ENCODE results near the gene PLXNA4. TPM values are rescaled to one million over a fixed set of nuclear protein-coding genes. Genes with fewer than 3 reads are reported as not detected.

Gene PLXNA4
- total RNA-seq, 1 experiment from 2014 or later = 0.10 TPM

DNA sequence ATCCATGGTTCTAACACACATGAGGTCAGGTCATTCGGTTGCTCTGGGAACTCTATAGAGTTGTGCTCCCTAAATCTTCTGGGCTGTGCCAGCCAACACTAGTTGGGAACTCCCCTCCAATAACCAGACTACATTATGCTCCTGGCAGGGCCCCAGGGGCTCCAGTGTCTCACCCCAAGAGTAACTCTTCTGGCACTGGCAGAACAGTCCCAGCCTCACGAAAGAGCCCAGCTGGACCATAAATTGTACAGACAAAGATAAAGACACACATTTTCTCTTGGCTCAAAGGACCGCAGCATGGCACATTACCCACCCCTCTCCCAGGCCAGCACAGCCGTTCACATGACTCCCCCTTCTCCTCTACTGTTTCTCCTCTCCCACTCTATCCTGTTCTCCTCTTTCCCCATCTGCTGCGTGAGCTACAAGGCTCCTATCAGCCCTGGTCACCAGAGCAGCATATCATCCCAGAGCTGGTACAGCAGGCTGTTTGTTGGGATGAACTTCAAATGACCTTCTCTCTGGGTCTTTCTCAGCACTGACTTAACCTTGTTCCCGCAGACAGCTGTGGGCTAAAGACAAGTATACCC lies 230.6 kb downstream of the PLXNA4 start:
- Histone ChIP-seq H3K9me3 (ENCODE audit: control insufficient read depth, insufficient read depth, low read depth, low read length) (no peaks in the 10 kb centered on the region), H3K4me3 (ENCODE audit: low read depth in 2 of 2, low read length in 2 of 2) (no peak overlapping the region), H3K27me3 (ENCODE audit: control insufficient read depth, insufficient read depth, low read length) (peaks cover 12% of the 10 kb centered on the region), H3K36me3 (ENCODE audit: control insufficient read depth, insufficient read depth, low read length) (no peaks in the 10 kb centered on the region), H3K4me1 (ENCODE audit: control insufficient read depth, insufficient read depth, low read length) (no peaks in the 10 kb centered on the region), H3K27ac (ENCODE audit: low read length) (no peak overlapping the region)
- ChIA-PET POLR2A (no interaction called here), CTCF (no interaction called here)
- in situ Hi-C loops (cut with HindIII; ENCODE audit: low pct_unique_long_range_greater_than_20kb, low sequenced_read_pairs) = no loop called here
- TF ChIP-seq CTCF (IDR thresholded peaks at IDR 0.05) (no peak), POLR2AphosphoS5 (IDR thresholded peaks at IDR 0.05; ENCODE audit: low read depth, low read length) (no peak), REST (IDR thresholded peaks at IDR 0.05; ENCODE audit: insufficient read depth in 1 of 2, low read depth in 2 of 2, low read length in 1 of 2) (no peak), TCF7L2 (IDR thresholded peaks at IDR 0.05; ENCODE audit: low read depth, low read length) (no peak), SIN3A (IDR thresholded peaks at IDR 0.05; ENCODE audit: borderline replicate concordance, insufficient read depth, low read depth, low read length) (no peak)
- DNase-seq (ENCODE audit: low read depth, low spot score) (no peak), ATAC-seq (no peak)
- BruUV-seq (replicated peaks) = no TSS peak
- intact Hi-C loops (cut with micrococcal nuclease; ENCODE audit: unreplicated experiment) = no loop called here

DNA sequence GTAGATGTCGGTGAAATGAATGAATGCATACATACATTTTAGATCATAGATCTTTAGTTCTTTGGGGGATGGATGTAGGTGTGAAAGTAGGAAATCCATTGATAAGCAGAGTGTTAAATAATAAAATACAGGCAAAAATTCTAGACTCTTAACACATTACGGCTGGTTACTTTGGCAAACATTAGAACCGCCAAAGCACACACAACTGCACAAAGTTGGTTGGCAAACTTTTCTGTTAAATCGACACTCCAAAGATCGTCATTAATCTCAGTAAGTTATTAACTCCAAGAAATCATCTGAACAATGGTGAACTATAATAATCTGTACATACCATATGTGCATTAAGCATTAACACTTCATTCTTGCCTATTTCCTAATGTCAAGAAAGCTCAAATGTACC lies 231.2 kb downstream of the PLXNA4 start:
- ChIA-PET POLR2A (no interaction called here), CTCF (no interaction called here)
- no peak overlapping the region for H3K4me3 ChIP-seq (ENCODE audit: low read depth in 2 of 2, low read length in 2 of 2)
- BruUV-seq (replicated peaks) = no TSS peak
- peaks cover 12% of the 10 kb centered on the region for H3K27me3 ChIP-seq (ENCODE audit: control insufficient read depth, insufficient read depth, low read length)
- H3K4me1 ChIP-seq (ENCODE audit: control insufficient read depth, insufficient read depth, low read length) = no peaks in the 10 kb centered on the region
- ATAC-seq (no peak), DNase-seq (ENCODE audit: low read depth, low spot score) (no peak)
- no peaks in the 10 kb centered on the region for H3K36me3 ChIP-seq (ENCODE audit: control insufficient read depth, insufficient read depth, low read length)
- intact Hi-C loops (cut with micrococcal nuclease; ENCODE audit: unreplicated experiment) = no loop called here
- no peak for TF ChIP-seq POLR2AphosphoS5 (IDR thresholded peaks at IDR 0.05; ENCODE audit: low read depth, low read length)
- TF ChIP-seq CTCF (IDR thresholded peaks at IDR 0.05) = no peak
- no peak for TF ChIP-seq REST (IDR thresholded peaks at IDR 0.05; ENCODE audit: insufficient read depth in 1 of 2, low read depth in 2 of 2, low read length in 1 of 2)
- no peak for TF ChIP-seq TCF7L2 (IDR thresholded peaks at IDR 0.05; ENCODE audit: low read depth, low read length)
- no peak for TF ChIP-seq SIN3A (IDR thresholded peaks at IDR 0.05; ENCODE audit: borderline replicate concordance, insufficient read depth, low read depth, low read length)
- in situ Hi-C loops (cut with HindIII; ENCODE audit: low pct_unique_long_range_greater_than_20kb, low sequenced_read_pairs) = no loop called here
- no peak overlapping the region for H3K27ac ChIP-seq (ENCODE audit: low read length)
- H3K9me3 ChIP-seq (ENCODE audit: control insufficient read depth, insufficient read depth, low read depth, low read length) = no peaks in the 10 kb centered on the region

Data from Panc1 (cell line).